Activated naive CD8-positive, alpha-beta T cell treated with anti-CD3 and anti-CD28 coated beads, Interleukin-2, amount 10 ng/mL, durations not matched to agents 7 days and 5 days (primary cell): ENCODE results near the gene HECW1. TPM values are rescaled to one million over a fixed set of nuclear protein-coding genes. Genes with fewer than 3 reads are reported as not detected.

Experiments used
- ATAC-seq: fragments of 150-1000 bp; cut with Tn5 transposase; one replicate; pipeline ENCODE4 v1.10.0; 2021; ENCODE audit warnings: low read depth, moderate library complexity
- POLR2A ChIA-PET: fragments of 350-600 bp; sonication (Branson Sonifier 250); formaldehyde crosslinking; loops from one replicate; lab custom pipeline; 2021; ENCODE audit warnings: antibody characterized with exemption; lab: Charles Lee
- DNase-seq: peaks from one replicate; pipeline ENCODE4 v3.0.0; 2021
- H3K27ac Mint-ChIP-seq: one replicate; pipeline ENCODE4 v1.8.0; 2022; ENCODE audit warnings: mild to moderate bottlenecking, mixed read lengths
- H3K27me3 Mint-ChIP-seq: one replicate; pipeline ENCODE4 v1.8.0; 2022; ENCODE audit warnings: mild to moderate bottlenecking, moderate library complexity, mixed read lengths
- H3K36me3 Mint-ChIP-seq: one replicate; pipeline ENCODE4 v1.8.0; 2021; ENCODE audit warnings: mild to moderate bottlenecking, mixed read lengths
- H3K4me1 Mint-ChIP-seq: one replicate; pipeline ENCODE4 v1.8.0; 2021; ENCODE audit warnings: mixed read lengths
- H3K4me3 Mint-ChIP-seq: one replicate; pipeline ENCODE4 v1.8.0; 2022; ENCODE audit warnings: mild to moderate bottlenecking, moderate library complexity, mixed read lengths
- H3K9me3 Mint-ChIP-seq: one replicate; pipeline ENCODE4 v1.8.0; 2021; ENCODE audit warnings: mixed read lengths
- total RNA-seq, 2 experiments: library from RNA; stranded (reverse); gene quantifications; one replicate each; pipeline ENCODE4 v1.2.3, GENCODE V29; 2021

HECW1 gene
- total RNA-seq, 2 experiments from 2014 or later: not detected

DNA sequence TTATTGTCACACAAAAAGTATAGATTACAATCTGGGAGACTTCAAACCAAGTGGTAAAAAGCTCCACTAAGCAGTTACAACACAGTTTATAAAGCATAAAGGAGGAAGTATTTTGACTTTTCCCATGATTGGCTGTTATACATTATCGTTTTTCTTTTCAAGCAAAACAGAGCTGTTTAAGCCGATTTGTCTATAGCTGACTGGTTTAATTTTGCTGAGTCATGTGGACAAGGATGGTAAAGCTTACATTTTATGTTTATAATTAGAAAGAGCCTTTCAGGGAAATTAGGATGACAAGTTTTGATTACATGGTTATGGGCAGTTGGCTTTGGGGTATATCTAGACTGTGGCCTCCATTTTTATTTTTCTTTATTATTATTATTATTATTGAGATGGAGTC is 318.0 kb downstream of the HECW1 start:
- H3K4me3 Mint-ChIP-seq: no peak overlapping the region
- no peaks in the 10 kb centered on the region for H3K36me3 Mint-ChIP-seq
- POLR2A ChIA-PET: no interaction called here
- no peaks in the 10 kb centered on the region for H3K4me1 Mint-ChIP-seq
- H3K27ac Mint-ChIP-seq: no peak overlapping the region
- ATAC-seq (no peak), DNase-seq (no peak)
- H3K27me3 Mint-ChIP-seq: no peaks in the 10 kb centered on the region
- H3K9me3 Mint-ChIP-seq: no peaks in the 10 kb centered on the region

DNA sequence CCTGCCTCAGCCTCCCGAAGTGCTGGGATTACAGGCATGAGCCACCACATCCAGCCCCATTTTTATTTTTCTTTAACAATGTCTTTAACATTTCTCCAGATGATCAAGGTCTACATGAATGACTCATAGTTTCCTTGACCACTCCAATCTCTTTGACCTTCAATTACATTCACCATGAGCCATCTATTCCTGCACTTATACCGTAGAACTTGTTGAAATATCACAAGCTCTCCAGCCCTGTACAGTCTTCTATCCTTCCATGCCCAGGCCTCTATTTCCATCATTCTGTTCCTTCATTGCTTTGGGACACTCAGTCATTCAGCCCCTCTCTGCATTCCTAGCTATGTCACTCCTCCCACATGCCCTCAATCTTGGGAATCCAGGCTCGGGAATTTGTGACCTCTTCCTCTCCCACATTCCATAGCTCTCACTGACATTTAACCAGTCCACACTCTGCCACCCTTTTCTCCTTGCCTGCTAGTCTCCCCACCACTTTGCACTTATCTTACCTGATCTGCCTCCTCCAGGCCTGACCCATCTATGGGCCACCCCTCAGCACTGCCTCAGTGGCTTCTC is 318.7 kb downstream of the HECW1 start:
- DNase-seq (no peak), ATAC-seq (no peak)
- H3K4me1 Mint-ChIP-seq: no peaks in the 10 kb centered on the region
- H3K27ac Mint-ChIP-seq: no peak overlapping the region
- H3K4me3 Mint-ChIP-seq: no peak overlapping the region
- no peaks in the 10 kb centered on the region for H3K27me3 Mint-ChIP-seq
- POLR2A ChIA-PET: no interaction called here
- H3K9me3 Mint-ChIP-seq: no peaks in the 10 kb centered on the region
- H3K36me3 Mint-ChIP-seq: no peaks in the 10 kb centered on the region

DNA sequence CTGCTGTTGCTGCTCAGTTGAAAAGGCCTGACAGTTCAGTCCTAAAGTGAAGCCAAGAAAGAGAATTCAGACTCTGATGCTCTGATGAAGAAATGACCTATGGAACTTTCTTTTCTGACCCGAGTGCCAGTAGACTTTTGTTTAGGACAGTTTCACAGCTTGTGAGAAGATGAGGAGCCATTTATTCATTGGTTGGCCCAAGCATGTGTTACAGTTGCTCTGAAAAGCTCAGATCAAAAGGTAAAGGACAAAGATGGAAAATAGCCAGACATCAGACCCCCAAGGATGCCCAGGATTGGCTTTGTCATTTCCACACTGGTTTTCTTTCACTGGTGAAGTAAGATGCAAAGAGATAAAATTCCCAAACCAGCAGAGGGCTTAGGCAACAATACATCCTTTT is 321.2 kb downstream of the HECW1 start:
- Mint-ChIP-seq H3K9me3 (no peaks in the 10 kb centered on the region), H3K27ac (no peak overlapping the region), H3K27me3 (no peaks in the 10 kb centered on the region), H3K4me3 (no peak overlapping the region), H3K36me3 (no peaks in the 10 kb centered on the region), H3K4me1 (peaks cover 1% of the 10 kb centered on the region)
- ATAC-seq: no peak
- POLR2A ChIA-PET: no interaction called here
- no peak for DNase-seq

GRCh38 chr7:43437001-43437400 is 324.6 kb downstream of the HECW1 start:
- Mint-ChIP-seq H3K27ac (no peak overlapping the region), H3K9me3 (no peaks in the 10 kb centered on the region), H3K27me3 (no peaks in the 10 kb centered on the region), H3K36me3 (no peaks in the 10 kb centered on the region), H3K4me1 (peaks cover 1% of the 10 kb centered on the region), H3K4me3 (no peak overlapping the region)
- POLR2A ChIA-PET: no interaction called here
- DNase-seq (no peak), ATAC-seq (no peak)

DNA sequence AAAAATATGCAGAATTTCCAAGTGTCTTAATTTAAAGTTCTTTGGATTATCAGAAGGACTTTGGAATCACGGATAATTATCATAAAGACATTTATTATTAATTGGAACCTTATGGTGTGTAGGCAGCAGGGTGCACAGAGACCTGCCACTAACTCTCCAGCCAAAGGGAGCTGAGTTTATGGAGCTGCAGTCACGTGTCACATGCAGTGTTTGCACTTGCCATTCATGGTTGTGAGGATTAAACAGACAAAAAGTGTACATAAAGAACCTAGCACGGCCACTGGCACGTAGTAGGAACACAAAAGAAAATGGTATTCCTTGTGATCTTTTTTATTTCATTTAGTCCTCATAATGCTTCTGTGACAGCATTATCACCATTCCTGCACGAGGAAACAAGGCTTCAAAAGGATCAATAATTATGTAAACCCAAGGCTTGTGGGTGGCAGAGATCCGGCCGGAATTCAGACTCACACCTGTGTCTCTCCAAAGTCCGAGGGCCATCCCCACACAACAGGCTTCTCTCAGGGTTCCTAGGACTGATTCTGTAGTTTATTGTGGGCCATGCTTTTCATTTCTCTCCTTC is 326.5 kb downstream of the HECW1 start:
- Mint-ChIP-seq H3K4me1 (peaks cover 1% of the 10 kb centered on the region), H3K36me3 (no peaks in the 10 kb centered on the region), H3K27me3 (no peaks in the 10 kb centered on the region), H3K9me3 (no peaks in the 10 kb centered on the region), H3K4me3 (no peak overlapping the region), H3K27ac (no peak overlapping the region)
- POLR2A ChIA-PET: no interaction called here
- no peak for DNase-seq
- no peak for ATAC-seq

- H3K27ac Mint-ChIP-seq: no peak overlapping the region
- POLR2A ChIA-PET: no interaction called here
- ATAC-seq (peak; percentile 58), DNase-seq (peak; percentile 62)
- H3K4me1 Mint-ChIP-seq: peaks cover 1% of the 10 kb centered on the region
- H3K36me3 Mint-ChIP-seq: no peaks in the 10 kb centered on the region
- peaks cover 2% of the 10 kb centered on the region for H3K27me3 Mint-ChIP-seq
- H3K9me3 Mint-ChIP-seq: no peaks in the 10 kb centered on the region
- H3K4me3 Mint-ChIP-seq: no peak overlapping the region
Measured at GRCh38 chr7:43439631-43440401, 327.4 kb downstream of the HECW1 start.

- H3K4me1 Mint-ChIP-seq: peaks cover 1% of the 10 kb centered on the region
- H3K27ac Mint-ChIP-seq: no peak overlapping the region
- H3K9me3 Mint-ChIP-seq: no peaks in the 10 kb centered on the region
- H3K27me3 Mint-ChIP-seq: peaks cover 2% of the 10 kb centered on the region
- DNase-seq (no peak), ATAC-seq (no peak)
- H3K36me3 Mint-ChIP-seq: no peaks in the 10 kb centered on the region
- POLR2A ChIA-PET: no interaction called here
- no peak overlapping the region for H3K4me3 Mint-ChIP-seq
Measured at GRCh38 chr7:43441231-43442130, 329.0 kb downstream of the HECW1 start.

- Mint-ChIP-seq H3K27ac (no peak overlapping the region), H3K27me3 (peaks cover 2% of the 10 kb centered on the region), H3K4me3 (no peak overlapping the region), H3K4me1 (no peaks in the 10 kb centered on the region), H3K9me3 (no peaks in the 10 kb centered on the region), H3K36me3 (no peaks in the 10 kb centered on the region)
- no peak for DNase-seq
- POLR2A ChIA-PET: no interaction called here
- ATAC-seq: no peak
Measured at GRCh38 chr7:43443381-43443780, 330.9 kb downstream of the HECW1 start.

DNA sequence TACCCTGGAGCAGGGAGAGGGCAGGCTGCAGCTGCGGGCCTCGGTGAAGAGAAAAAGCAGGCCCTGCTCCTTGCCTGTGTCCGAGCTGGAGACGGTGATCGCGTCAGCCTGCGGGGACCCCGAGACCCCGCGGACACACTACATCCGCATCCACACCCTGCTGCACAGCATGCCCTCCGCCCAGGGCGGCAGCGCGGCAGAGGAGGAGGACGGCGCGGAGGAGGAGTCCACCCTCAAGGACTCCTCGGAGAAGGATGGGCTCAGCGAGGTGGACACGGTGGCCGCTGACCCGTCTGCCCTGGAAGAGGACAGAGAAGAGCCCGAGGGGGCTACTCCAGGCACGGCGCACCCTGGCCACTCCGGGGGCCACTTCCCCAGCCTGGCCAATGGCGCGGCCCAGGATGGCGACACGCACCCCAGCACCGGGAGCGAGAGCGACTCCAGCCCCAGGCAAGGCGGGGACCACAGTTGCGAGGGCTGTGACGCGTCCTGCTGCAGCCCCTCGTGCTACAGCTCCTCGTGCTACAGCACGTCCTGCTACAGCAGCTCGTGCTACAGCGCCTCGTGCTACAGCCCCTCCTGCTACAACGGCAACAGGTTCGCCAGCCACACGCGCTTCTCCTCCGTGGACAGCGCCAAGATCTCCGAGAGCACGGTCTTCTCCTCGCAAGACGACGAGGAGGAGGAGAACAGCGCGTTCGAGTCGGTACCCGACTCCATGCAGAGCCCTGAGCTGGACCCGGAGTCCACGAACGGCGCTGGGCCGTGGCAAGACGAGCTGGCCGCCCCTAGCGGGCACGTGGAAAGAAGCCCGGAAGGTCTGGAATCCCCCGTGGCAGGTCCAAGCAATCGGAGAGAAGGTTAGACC is 332.5 kb downstream of the HECW1 start:
- H3K36me3 Mint-ChIP-seq: no peaks in the 10 kb centered on the region
- H3K27ac Mint-ChIP-seq: no peak overlapping the region
- H3K9me3 Mint-ChIP-seq: no peaks in the 10 kb centered on the region
- POLR2A ChIA-PET: no interaction called here
- H3K4me1 Mint-ChIP-seq: no peaks in the 10 kb centered on the region
- ATAC-seq (no peak), DNase-seq (no peak)
- H3K4me3 Mint-ChIP-seq: no peak overlapping the region
- H3K27me3 Mint-ChIP-seq: peaks cover 2% of the 10 kb centered on the region

- Mint-ChIP-seq H3K9me3 (no peaks in the 10 kb centered on the region), H3K4me3 (no peak overlapping the region), H3K27ac (no peak overlapping the region), H3K27me3 (peaks cover 6% of the 10 kb centered on the region), H3K36me3 (no peaks in the 10 kb centered on the region), H3K4me1 (no peaks in the 10 kb centered on the region)
- ATAC-seq (no peak), DNase-seq (no peak)
- POLR2A ChIA-PET: no interaction called here
Measured at GRCh38 chr7:43449577-43449976, 337.1 kb downstream of the HECW1 start.

- ATAC-seq: no peak
- Mint-ChIP-seq H3K36me3 (no peaks in the 10 kb centered on the region), H3K4me1 (peaks cover 6% of the 10 kb centered on the region), H3K9me3 (no peaks in the 10 kb centered on the region), H3K4me3 (no peak overlapping the region), H3K27ac (no peak overlapping the region), H3K27me3 (peaks cover 10% of the 10 kb centered on the region)
- no peak for DNase-seq
- POLR2A ChIA-PET: no interaction called here
Measured at GRCh38 chr7:43450894-43451293, 338.4 kb downstream of the HECW1 start.

DNA sequence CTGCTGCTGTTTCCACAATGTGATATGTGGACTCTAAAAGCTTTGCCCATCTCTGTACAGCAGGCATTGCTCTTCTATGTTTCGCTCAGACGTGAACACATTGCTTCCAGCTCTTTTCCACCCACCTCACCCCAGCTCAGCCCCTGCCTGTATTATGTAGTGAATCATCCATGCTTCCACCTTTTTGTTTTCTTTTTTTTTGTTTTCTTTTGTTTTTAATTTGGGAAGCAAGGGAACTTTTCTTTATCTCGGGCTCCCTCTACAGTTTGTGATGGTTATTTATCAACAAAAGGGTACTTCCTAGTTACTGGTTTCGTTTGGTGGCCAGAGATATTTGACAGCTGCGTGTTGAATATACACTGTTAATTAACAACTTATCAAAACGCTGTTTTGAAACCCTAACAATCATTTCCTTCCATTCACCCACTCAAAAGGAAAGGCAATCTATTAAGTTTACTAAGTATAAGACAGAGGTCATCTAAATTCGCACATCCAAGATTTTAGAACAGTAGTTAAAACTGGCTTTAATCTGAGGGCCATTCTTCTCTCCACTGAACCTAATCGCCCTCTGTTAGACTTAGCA is 342.6 kb downstream of the HECW1 start:
- no peak overlapping the region for H3K27ac Mint-ChIP-seq
- no peak for ATAC-seq
- no peaks in the 10 kb centered on the region for H3K9me3 Mint-ChIP-seq
- no peaks in the 10 kb centered on the region for H3K36me3 Mint-ChIP-seq
- H3K4me1 Mint-ChIP-seq: peaks cover 6% of the 10 kb centered on the region
- H3K27me3 Mint-ChIP-seq: peaks cover 16% of the 10 kb centered on the region
- POLR2A ChIA-PET: interaction anchor here (1.5 kb wide), 1 partner anchor 117 kb away, joined by 4 read pairs; no protein-coding TSS in a partner anchor
- no peak for DNase-seq
- H3K4me3 Mint-ChIP-seq: peak overlapping the region; percentile 0
